Measurements from ENCODE around the gene FGFR3. TPM values are rescaled to one million over a fixed set of nuclear protein-coding genes. Genes with fewer than 3 reads are reported as not detected.

FGFR3 gene
- total and polyA plus RNA-seq, 10 of the 15 experiments (the other 5 are each of a cell fraction or from before 2014, with no cell fraction given): 0.05 to 0.33 (median 0.18) TPM; not detected in 6

DNA sequence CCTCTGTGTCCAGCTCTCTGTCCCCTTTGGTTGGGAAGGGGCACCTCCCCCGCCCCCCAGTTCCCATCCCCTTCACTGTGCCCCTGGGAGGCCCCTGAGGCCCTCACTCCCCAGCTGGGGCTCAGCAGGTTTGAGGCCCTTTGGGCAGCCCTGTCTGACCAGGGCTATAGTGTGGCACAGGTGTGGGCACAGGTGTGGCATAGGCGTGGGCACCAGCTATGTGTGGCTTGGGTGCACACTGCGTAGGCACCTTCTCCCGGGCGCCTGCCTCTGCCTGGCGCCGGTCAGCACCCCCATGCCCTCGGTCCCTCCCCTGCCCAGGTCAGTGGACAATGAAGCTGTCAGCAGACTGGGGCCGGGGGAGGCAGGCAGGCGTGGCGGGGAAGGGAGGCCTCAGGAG lies 7.5 kb upstream of the FGFR3 start (continued):
- TF ChIP-seq, protein P1, sequence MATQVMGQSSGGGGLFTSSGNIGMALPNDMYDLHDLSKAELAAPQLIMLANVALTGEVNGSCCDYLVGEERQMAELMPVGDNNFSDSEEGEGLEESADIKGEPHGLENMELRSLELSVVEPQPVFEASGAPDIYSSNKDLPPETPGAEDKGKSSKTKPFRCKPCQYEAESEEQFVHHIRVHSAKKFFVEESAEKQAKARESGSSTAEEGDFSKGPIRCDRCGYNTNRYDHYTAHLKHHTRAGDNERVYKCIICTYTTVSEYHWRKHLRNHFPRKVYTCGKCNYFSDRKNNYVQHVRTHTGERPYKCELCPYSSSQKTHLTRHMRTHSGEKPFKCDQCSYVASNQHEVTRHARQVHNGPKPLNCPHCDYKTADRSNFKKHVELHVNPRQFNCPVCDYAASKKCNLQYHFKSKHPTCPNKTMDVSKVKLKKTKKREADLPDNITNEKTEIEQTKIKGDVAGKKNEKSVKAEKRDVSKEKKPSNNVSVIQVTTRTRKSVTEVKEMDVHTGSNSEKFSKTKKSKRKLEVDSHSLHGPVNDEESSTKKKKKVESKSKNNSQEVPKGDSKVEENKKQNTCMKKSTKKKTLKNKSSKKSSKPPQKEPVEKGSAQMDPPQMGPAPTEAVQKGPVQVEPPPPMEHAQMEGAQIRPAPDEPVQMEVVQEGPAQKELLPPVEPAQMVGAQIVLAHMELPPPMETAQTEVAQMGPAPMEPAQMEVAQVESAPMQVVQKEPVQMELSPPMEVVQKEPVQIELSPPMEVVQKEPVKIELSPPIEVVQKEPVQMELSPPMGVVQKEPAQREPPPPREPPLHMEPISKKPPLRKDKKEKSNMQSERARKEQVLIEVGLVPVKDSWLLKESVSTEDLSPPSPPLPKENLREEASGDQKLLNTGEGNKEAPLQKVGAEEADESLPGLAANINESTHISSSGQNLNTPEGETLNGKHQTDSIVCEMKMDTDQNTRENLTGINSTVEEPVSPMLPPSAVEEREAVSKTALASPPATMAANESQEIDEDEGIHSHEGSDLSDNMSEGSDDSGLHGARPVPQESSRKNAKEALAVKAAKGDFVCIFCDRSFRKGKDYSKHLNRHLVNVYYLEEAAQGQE (IDR thresholded peaks at IDR 0.05; ENCODE audit: low read depth, low read length): no peak
- TF ChIP-seq FOXM1 (IDR thresholded peaks at IDR 0.05; ENCODE audit: low read depth, low read length) (no peak), MYB (IDR thresholded peaks at IDR 0.05; ENCODE audit: borderline replicate concordance, low read depth, low read length) (no peak)
- TF ChIP-seq, protein P2, sequence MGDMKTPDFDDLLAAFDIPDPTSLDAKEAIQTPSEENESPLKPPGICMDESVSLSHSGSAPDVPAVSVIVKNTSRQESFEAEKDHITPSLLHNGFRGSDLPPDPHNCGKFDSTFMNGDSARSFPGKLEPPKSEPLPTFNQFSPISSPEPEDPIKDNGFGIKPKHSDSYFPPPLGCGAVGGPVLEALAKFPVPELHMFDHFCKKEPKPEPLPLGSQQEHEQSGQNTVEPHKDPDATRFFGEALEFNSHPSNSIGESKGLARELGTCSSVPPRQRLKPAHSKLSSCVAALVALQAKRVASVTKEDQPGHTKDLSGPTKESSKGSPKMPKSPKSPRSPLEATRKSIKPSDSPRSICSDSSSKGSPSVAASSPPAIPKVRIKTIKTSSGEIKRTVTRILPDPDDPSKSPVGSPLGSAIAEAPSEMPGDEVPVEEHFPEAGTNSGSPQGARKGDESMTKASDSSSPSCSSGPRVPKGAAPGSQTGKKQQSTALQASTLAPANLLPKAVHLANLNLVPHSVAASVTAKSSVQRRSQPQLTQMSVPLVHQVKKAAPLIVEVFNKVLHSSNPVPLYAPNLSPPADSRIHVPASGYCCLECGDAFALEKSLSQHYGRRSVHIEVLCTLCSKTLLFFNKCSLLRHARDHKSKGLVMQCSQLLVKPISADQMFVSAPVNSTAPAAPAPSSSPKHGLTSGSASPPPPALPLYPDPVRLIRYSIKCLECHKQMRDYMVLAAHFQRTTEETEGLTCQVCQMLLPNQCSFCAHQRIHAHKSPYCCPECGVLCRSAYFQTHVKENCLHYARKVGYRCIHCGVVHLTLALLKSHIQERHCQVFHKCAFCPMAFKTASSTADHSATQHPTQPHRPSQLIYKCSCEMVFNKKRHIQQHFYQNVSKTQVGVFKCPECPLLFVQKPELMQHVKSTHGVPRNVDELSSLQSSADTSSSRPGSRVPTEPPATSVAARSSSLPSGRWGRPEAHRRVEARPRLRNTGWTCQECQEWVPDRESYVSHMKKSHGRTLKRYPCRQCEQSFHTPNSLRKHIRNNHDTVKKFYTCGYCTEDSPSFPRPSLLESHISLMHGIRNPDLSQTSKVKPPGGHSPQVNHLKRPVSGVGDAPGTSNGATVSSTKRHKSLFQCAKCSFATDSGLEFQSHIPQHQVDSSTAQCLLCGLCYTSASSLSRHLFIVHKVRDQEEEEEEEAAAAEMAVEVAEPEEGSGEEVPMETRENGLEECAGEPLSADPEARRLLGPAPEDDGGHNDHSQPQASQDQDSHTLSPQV (IDR thresholded peaks at IDR 0.05): no peak
